ENCODE measurements around the gene OXSR1. TPM values are rescaled to one million over a fixed set of nuclear protein-coding genes. Genes with fewer than 3 reads are reported as not detected.

OXSR1 gene
- polyA plus RNA-seq, 2 of the 4 experiments (the other 2 are of a cell fraction): 30.2 to 44.0 TPM

GRCh38 chr3:38124324-38125122 lies 40.8 kb upstream of the OXSR1 start:
- Histone ChIP-seq H3K4me2 (no peak overlapping the region), H3K4me1 (no peaks in the 10 kb centered on the region), H3K4me3 (no peak overlapping the region), H3K9me3 (no peaks in the 10 kb centered on the region), H3K27ac (no peak overlapping the region)
- 84% methylated on average over 7 of the region's 7 CpGs for WGBS (ENCODE audit: missing lambda C conversion rate)
- ChIA-PET CTCF (interaction anchor here (1.1 kb wide), 2 partner anchors 8 to 220 kb away, joined by 3 to 4 read pairs; no protein-coding TSS in a partner anchor), POLR2A (no interaction called here)
- no peak for DNase-seq (ENCODE audit: low read depth in 1 of 2, low spot score in 1 of 2)
- no peak for FAIRE-seq
- TF ChIP-seq CHD2 (IDR thresholded peaks at IDR 0.05; ENCODE audit: low read length, partially characterized antibody): no peak
- TF ChIP-seq HOXB5 (CRISPR knock-in tag; IDR thresholded peaks at IDR 0.05): no peak
- TF ChIP-seq NR3C1 (IDR thresholded peaks at IDR 0.05): no peak
- no peak for TF ChIP-seq RARB (CRISPR knock-in tag; IDR thresholded peaks at IDR 0.05)
- no peak for TF ChIP-seq REST (IDR thresholded peaks at IDR 0.05)
- no peak for TF ChIP-seq TP53 (CRISPR knock-in tag; IDR thresholded peaks at IDR 0.05)
- no peak for TF ChIP-seq HMGXB4 (CRISPR knock-in tag; IDR thresholded peaks at IDR 0.05; ENCODE audit: borderline replicate concordance)
- TF ChIP-seq MYC (IDR thresholded peaks at IDR 0.05; ENCODE audit: borderline replicate concordance, low read length): no peak
- no peak for TF ChIP-seq RCOR1 (IDR thresholded peaks at IDR 0.05; ENCODE audit: low read depth, low read length)
- TF ChIP-seq JUNB (IDR thresholded peaks at IDR 0.05): no peak
- no peak for TF ChIP-seq FOSB (CRISPR knock-in tag; IDR thresholded peaks at IDR 0.05)
- no peak for TF ChIP-seq RAD21 (conservative IDR thresholded peaks at IDR 0.05 in 1 of 2, IDR thresholded peaks at IDR 0.05 in 1 of 2)
- no peak for TF ChIP-seq FOXS1 (CRISPR knock-in tag; IDR thresholded peaks at IDR 0.05)
- no peak for TF ChIP-seq HDAC2 (IDR thresholded peaks at IDR 0.05)
- no peak for ATAC-seq

- 90% methylated on average over 10 of the region's 11 CpGs for WGBS (ENCODE audit: missing lambda C conversion rate)
- ATAC-seq (no peak), DNase-seq (ENCODE audit: low read depth in 1 of 2, low spot score in 1 of 2) (no peak), FAIRE-seq (no peak)
- H3K4me1 ChIP-seq: no peaks in the 10 kb centered on the region
- H3K4me3 ChIP-seq: no peak overlapping the region
- H3K4me2 ChIP-seq: no peak overlapping the region
- no peaks in the 10 kb centered on the region for H3K9me3 ChIP-seq
- POLR2A ChIA-PET: no interaction called here
- H3K27ac ChIP-seq: no peak overlapping the region
- CTCF ChIA-PET: interaction anchor here (1.0 to 1.1 kb wide), 3 partner anchors 8 to 219 kb away, joined by 3 read pairs; no protein-coding TSS in a partner anchor
- TF ChIP-seq KDM5A (IDR thresholded peaks at IDR 0.05) (no peak), BHLHE40 (IDR thresholded peaks at IDR 0.05; ENCODE audit: low read depth, low read length) (no peak), USF2 (IDR thresholded peaks at IDR 0.05) (no peak), NPAS2 (CRISPR knock-in tag; IDR thresholded peaks at IDR 0.05; ENCODE audit: borderline replicate concordance) (no peak), EHF (CRISPR knock-in tag; IDR thresholded peaks at IDR 0.05) (no peak), HOXA7 (CRISPR knock-in tag; IDR thresholded peaks at IDR 0.05) (no peak), FOXS1 (CRISPR knock-in tag; IDR thresholded peaks at IDR 0.05) (no peak), HMGXB4 (CRISPR knock-in tag; IDR thresholded peaks at IDR 0.05; ENCODE audit: borderline replicate concordance) (no peak), POLR2A (IDR thresholded peaks at IDR 0.05; ENCODE audit: low read length) (no peak), RFX5 (IDR thresholded peaks at IDR 0.05) (no peak), BCL3 (IDR thresholded peaks at IDR 0.05) (no peak), MAFK (IDR thresholded peaks at IDR 0.05; ENCODE audit: partially characterized antibody) (no peak), NR3C1 (IDR thresholded peaks at IDR 0.05) (no peak), ZSCAN20 (CRISPR knock-in tag; IDR thresholded peaks at IDR 0.05) (no peak), RNF2 (IDR thresholded peaks at IDR 0.05; ENCODE audit: borderline replicate concordance, low read depth) (no peak)
Measured at GRCh38 chr3:38125305-38126120, 39.8 kb upstream of the OXSR1 start.
